Bronchial epithelial cell (primary cell): ENCODE data around the gene POGZ. TPM values are rescaled to one million over a fixed set of nuclear protein-coding genes. Genes with fewer than 3 reads are reported as not detected.

ENCODE experiments used
- DNase-seq: peaks from one replicate; pipeline ENCODE4 v3.0.0-alpha.2; 2010; ENCODE audit warnings: low read depth
- FAIRE-seq: peaks from 2 replicates; lab custom pipeline; 2011; peaks lifted over from hg19 to GRCh38; lab: Jason Lieb, UNC
- H3K27me3 ChIP-seq: 2 replicates; pipeline ENCODE4 v1.5.1; 2011; ENCODE audit warnings: low read length; ENCODE audit not compliant: control insufficient read depth, insufficient read depth
- H3K36me3 ChIP-seq: 2 replicates; pipeline ENCODE4 v1.5.1; 2011; ENCODE audit warnings: low read length; ENCODE audit not compliant: control insufficient read depth, insufficient read depth
- H3K4me3 ChIP-seq: 2 replicates; pipeline ENCODE4 v1.5.1; 2011; ENCODE audit warnings: mild to moderate bottlenecking, low read depth, low read length, control low read depth
- CTCF ChIP-seq: IDR thresholded peaks from 2 replicates; pipeline ENCODE4 v1.5.1; 2011; ENCODE audit warnings: mild to moderate bottlenecking, moderate library complexity, low read length, control low read depth, inconsistent platforms; ENCODE audit not compliant: insufficient read depth, severe bottlenecking
- total RNA-seq: library from RNA; depleted of rRNA; stranded (reverse); fragments of >200 nt; gene quantifications from 2 replicates; pipeline ENCODE4 v1.2.1, GENCODE V29; 2014

Gene POGZ
- total RNA-seq, 1 donor from 2014 or later: 6.6 TPM

DNA sequence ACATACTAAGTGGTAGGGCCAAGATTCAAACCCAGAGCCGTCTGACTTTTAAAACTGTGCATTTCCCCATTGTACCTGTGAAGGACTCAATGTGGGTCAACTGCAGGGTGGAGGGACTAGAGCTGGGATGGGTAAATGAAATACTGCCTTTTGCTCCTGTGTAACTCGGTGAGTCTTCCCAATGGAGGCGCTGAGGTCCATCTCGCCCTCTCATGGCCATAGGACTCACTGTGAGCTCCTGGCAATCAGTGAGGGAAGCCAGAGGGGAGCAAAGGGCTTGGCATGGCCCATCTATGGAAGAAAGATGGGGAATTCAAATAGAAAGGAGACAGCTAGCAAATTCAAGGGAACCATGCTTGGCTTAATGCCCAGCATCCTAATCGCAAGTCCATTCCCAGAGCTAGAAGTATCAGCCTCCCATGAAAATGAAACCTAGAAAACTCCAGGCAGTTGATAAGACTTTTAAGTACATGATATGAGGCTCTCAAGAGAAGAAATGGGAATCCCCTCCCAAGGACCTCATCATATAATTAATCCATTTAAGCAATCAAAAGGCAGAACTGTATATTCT, 26.5 kb upstream of the POGZ start:
- DNase-seq (no peak), FAIRE-seq (no peak)
- TF ChIP-seq CTCF: no peak
- Histone ChIP-seq H3K27me3 (no peaks in the 10 kb centered on the region), H3K36me3 (no peaks in the 10 kb centered on the region), H3K4me3 (no peak overlapping the region)

- Histone ChIP-seq H3K27me3 (no peaks in the 10 kb centered on the region), H3K36me3 (no peaks in the 10 kb centered on the region), H3K4me3 (no peak overlapping the region)
- FAIRE-seq: no peak
- DNase-seq: no peak
- no peak for TF ChIP-seq CTCF
These were observed 22.7 kb upstream of the POGZ start for GRCh38 chr1:151482017-151482416.

DNA sequence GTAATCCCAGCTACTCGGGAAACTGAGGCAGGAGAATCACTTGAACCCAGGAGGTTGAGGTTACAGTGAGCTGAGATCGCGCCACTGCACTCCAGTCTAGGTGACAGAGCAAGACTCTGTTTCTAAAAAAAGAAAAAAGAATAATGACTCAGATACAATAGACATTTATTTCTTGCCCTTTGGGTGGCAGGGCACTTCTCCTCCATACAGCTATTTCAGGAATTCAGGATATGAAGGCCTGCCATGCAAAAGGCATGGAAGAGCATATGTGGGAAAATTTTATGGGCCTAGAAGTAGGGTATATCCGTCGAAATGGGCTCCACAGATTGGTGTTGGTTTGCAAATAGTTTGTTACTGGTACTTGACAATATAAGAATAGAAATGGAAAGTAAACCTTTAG, 20.2 kb upstream of the POGZ start:
- Histone ChIP-seq H3K4me3 (no peak overlapping the region), H3K27me3 (no peaks in the 10 kb centered on the region), H3K36me3 (no peaks in the 10 kb centered on the region)
- no peak for FAIRE-seq
- DNase-seq: no peak
- TF ChIP-seq CTCF: no peak

- DNase-seq: no peak
- Histone ChIP-seq H3K27me3 (no peaks in the 10 kb centered on the region), H3K4me3 (no peak overlapping the region), H3K36me3 (no peaks in the 10 kb centered on the region)
- TF ChIP-seq CTCF: no peak
- FAIRE-seq: no peak
These were observed 19.6 kb upstream of the POGZ start for GRCh38 chr1:151478923-151479322.

- FAIRE-seq (no peak), DNase-seq (no peak)
- no peaks in the 10 kb centered on the region for H3K27me3 ChIP-seq
- no peak overlapping the region for H3K4me3 ChIP-seq
- TF ChIP-seq CTCF: no peak
- H3K36me3 ChIP-seq: no peaks in the 10 kb centered on the region
These were observed 19.0 kb upstream of the POGZ start for GRCh38 chr1:151478140-151478812.
